Brain pericyte (primary cell): ENCODE measurements around the gene NCOA1.

ENCODE experiments used
- DNase-seq: peaks from one replicate; pipeline ENCODE4 v3.0.0-alpha.2; 2012; ENCODE audit warnings: low read depth, low spot score

The NCOA1 gene

DNA sequence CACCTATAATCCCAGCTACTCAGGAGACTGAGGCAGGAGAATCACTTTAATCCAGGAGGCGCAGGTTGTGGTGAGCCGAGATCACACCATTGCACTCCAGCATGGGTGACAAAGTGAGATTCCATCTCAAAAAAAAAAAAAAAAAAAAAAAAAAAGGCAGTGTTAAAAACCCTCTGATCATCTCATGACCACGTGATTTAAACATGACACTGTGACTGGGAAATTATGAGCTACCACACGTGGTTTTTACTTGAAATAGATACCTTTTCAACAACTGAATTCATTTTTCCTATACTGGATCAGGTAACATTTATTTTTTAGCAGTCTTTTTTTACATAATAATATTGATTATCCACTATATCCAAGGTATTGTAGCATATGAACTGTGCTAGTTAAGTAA lies 199.5 kb downstream of the NCOA1 start:
- no peak for DNase-seq

DNA sequence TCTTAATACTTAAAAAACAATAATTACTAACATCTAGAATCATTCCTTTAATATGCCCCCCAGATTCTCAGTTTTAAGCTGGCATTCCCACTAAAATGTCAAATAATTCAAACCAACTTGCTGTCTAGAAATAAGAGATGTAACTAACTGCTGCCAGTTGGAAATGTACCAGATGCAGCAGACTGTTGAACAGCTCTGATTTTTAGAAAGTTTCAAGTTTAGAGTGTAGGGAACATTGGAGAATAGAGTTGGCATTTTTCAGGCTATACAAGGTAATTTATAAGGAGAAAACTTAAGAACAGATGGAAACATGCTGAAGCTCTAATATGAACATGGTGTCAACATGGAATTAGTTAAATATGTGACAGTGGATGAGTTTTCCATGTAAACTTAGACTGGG lies 200.8 kb downstream of the NCOA1 start:
- DNase-seq: no peak

- no peak for DNase-seq
These were observed 206.7 kb downstream of the NCOA1 start for GRCh38 chr2:24697792-24698191.

DNA sequence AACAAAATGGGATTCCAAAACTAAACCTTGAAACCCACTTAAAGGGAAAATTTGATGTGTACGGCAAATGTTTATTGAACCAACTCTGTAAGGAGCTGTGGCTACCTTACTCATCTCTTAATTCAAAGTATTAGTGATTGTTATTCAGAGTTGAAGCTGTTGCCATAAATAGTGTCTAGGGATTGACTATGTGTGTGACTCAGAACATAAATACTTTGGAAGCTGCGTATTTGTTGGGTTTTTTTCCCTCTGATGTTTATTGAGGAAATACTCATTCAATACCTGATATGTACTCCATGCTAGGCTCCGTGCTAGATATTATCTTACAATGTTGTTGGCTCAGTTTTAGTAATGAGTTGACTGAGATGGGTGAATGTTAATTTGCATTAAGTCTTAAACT lies 211.7 kb downstream of the NCOA1 start:
- peak; percentile 29 for DNase-seq

GRCh38 chr2:24704692-24705091 lies 213.6 kb downstream of the NCOA1 start:
- DNase-seq: no peak

GRCh38 chr2:24707143-24707542 lies 216.1 kb downstream of the NCOA1 start:
- DNase-seq: no peak

- DNase-seq: peak; percentile 6
These were observed 217.6 kb downstream of the NCOA1 start for GRCh38 chr2:24708537-24709152.

GRCh38 chr2:24710806-24711205 lies 219.8 kb downstream of the NCOA1 start:
- DNase-seq: no peak

GRCh38 chr2:24711865-24712264 lies 220.8 kb downstream of the NCOA1 start:
- DNase-seq: no peak

DNA sequence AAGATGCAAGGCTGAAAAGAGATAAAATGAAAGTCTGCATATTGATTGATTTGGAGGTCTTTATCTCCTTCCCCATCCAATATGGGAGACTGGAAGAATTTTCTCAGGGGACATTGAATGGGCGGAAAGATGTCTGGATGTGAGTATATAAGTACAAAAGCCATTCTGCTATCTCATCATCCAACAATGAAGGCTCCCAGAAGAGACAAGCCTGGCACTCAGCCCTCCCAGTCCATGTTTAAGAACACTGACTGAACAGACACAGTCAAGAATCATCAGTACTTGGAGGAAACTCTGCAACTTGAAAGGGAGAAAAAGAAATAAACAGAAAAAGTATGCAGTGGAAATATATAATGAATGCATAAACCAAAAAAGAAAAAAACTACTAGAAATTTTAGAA lies 221.2 kb downstream of the NCOA1 start:
- DNase-seq: no peak

- DNase-seq: no peak
These were observed 226.4 kb downstream of the NCOA1 start for GRCh38 chr2:24717263-24717951.

GRCh38 chr2:24720310-24720709 lies 229.3 kb downstream of the NCOA1 start:
- no peak for DNase-seq

GRCh38 chr2:24721470-24721869 lies 230.4 kb downstream of the NCOA1 start:
- peak; percentile 24 for DNase-seq

DNA sequence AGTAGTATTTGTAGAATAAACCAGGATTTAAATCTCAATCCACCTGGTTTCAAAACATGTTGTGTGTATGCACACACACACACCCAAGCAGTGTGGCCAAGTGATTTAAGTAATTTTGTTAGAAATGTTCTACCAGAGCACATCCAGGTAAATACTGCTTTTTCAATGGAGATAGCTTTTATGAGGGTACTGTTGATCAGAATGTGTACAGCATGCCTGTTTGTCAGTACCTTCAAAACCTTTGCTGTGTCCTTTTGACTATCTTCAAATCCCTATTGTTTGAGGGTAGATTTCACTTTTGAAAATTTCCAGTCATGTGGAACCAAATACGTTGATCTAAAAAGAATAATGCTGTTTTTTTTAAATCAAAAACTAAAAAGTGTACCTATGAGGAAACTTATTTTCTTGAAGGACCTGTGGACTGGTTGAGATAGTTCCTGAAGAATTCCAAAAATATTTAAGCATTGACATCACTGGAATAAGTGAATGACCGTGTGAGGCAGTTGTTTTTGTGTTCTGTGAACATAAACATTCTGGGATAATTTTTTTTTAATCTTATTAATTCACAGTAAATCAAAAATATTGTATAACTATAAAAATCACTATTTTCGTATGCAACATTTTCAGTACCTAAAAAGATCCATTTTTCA lies 231.2 kb downstream of the NCOA1 start:
- DNase-seq: no peak

- no peak for DNase-seq
These were observed 232.1 kb downstream of the NCOA1 start for GRCh38 chr2:24723191-24723590.

GRCh38 chr2:24723665-24724064 lies 232.6 kb downstream of the NCOA1 start:
- DNase-seq: no peak

DNA sequence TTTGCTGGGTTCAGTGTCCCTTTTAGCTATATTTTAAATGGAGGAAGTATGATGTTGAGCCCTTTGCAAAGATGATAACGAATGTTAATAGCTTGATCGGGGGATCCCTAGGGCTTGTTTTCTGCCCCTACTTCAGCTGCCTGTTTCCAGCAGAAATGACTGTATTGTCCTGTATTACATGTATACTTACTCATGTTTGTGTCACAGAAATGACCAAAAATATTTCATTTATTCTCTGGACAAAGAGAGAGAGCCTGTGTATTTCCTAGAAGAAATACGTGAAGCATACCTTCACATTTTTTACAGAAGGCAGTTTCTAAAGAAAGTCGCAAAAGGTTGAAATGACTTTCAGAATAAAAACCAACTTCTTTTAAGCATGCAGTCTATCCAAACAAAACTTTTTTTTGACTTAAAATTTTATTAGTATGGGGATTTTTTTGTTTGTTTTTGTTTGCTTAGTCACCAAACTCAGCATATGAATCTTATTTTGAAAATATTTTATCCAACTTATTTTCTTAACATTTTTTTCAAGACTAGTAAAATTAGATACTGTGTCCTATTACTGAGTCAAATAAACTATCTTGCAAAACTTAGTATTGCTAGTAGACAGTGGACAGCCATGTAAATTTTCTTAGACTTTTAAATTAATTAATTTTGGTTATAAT lies 233.2 kb downstream of the NCOA1 start:
- DNase-seq: no peak

- DNase-seq: no peak
These were observed 234.9 kb downstream of the NCOA1 start for GRCh38 chr2:24725956-24726355.

DNA sequence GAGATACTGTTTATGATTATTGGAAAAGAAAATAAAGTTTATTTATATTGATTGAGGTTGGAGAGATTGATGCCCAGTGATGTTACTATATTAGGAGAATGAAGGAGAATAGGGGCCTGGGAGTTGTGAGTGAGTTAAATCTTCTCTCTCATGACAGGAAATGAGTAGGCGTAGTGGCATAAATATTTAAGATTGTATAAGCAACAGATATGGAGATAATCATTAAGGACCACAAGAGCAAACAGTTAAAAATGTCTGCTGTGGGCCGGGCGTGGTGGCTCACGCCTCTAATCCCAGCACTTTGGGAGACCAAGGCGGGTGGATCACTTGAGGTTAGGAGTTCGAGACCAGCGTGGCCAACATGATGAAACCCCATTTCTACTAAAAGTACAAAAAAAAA lies 239.4 kb downstream of the NCOA1 start:
- no peak for DNase-seq

GRCh38 chr2:24731040-24731439 lies 240.0 kb downstream of the NCOA1 start:
- DNase-seq: no peak

- DNase-seq: no peak
These were observed 240.9 kb downstream of the NCOA1 start for GRCh38 chr2:24731923-24732322.

DNA sequence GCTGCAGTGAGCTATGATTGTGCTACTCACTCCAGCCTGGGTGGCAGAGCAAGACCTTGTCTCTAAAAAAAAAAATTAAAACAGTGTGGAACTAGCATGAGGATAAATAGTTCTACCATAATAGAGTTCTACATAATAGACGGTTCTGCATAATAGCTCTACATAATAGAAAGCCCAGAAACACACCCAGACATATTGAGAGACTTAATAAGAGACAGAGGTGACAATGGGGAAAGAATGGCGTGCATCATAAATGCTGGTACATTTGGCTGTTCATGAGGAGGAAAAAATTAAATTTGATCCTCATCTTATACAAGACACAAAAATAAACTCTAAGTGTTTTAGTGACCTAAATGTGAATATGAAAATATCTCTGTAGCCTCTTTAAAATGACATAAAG lies 243.7 kb downstream of the NCOA1 start:
- no peak for DNase-seq
